Caco-2 (cell line): Measurements from ENCODE around the gene CLK4. TPM values are rescaled to one million over a fixed set of nuclear protein-coding genes. Genes with fewer than 3 reads are reported as not detected.

Experiments
- Bru-seq: library from RNA; stranded (reverse); fragments of 400-500 nt; gene quantifications from one replicate; lab custom pipeline; 2021; lab: Mats Ljungman, UMichigan
- BruChase-seq, 2 experiments: library from RNA; stranded (reverse); fragments of 400-500 nt; gene quantifications; one replicate each; lab custom pipeline; 2021; lab: Mats Ljungman, UMichigan
- BruUV-seq: library from RNA; stranded (reverse); fragments of 400-500 nt; replicated peaks from 2 replicates; lab custom pipeline; 2021; lab: Mats Ljungman, UMichigan
- CTCF ChIA-PET: fragments of 300-600 bp; sonication (Branson Sonifier 250); formaldehyde crosslinking; loops from one replicate; lab custom pipeline; 2022; ENCODE audit warnings: antibody characterized with exemption; lab: Charles Lee
- POLR2A ChIA-PET: fragments of 300-600 bp; sonication (Branson Sonifier 250); formaldehyde crosslinking; loops from one replicate; lab custom pipeline; 2022; ENCODE audit warnings: antibody characterized with exemption; lab: Charles Lee
- DNase-seq, 2 experiments: peaks; one replicate each; pipeline versions ENCODE4 v3.0.0 to v3.0.0-alpha.2; 2020 to 2022
- H3K27me3 ChIP-seq: replicated peaks from 2 replicates; pipeline ENCODE4 v1.6.0; 2011; ENCODE audit warnings: low read length; ENCODE audit not compliant: control insufficient read depth, insufficient read depth
- H3K36me3 ChIP-seq: 2 replicates; pipeline ENCODE4 v1.5.1; 2011; ENCODE audit warnings: low read length; ENCODE audit not compliant: control insufficient read depth, insufficient read depth
- H3K4me1 ChIP-seq: fragments of 250-450 bp; sonication (Bioruptor Pico); 2 replicates; pipeline ENCODE4 v1.5.1; 2020; ENCODE audit warnings: mild to moderate bottlenecking
- H3K4me3 ChIP-seq: 2 replicates; pipeline ENCODE4 v1.5.1; 2011; ENCODE audit warnings: low read depth, mild to moderate bottlenecking, control low read depth, low read length
- H3K9me3 ChIP-seq: fragments of 250-450 bp; sonication (Bioruptor Pico); 2 replicates; pipeline ENCODE4 v1.5.1; 2020; ENCODE audit warnings: mild to moderate bottlenecking, moderate library complexity
- H3K27ac Mint-ChIP-seq: one replicate; pipeline ENCODE4 v1.8.0; 2022; ENCODE audit warnings: mixed read lengths; ENCODE audit not compliant: unreplicated experiment
- H3K27me3 Mint-ChIP-seq: one replicate; pipeline ENCODE4 v1.8.0; 2022; ENCODE audit warnings: mixed read lengths; ENCODE audit not compliant: insufficient read depth, unreplicated experiment
- H3K36me3 Mint-ChIP-seq: one replicate; pipeline ENCODE4 v1.8.0; 2022; ENCODE audit warnings: mild to moderate bottlenecking, mixed read lengths; ENCODE audit not compliant: insufficient read depth, unreplicated experiment
- H3K4me1 Mint-ChIP-seq: one replicate; pipeline ENCODE4 v1.8.0; 2022; ENCODE audit warnings: low read depth, mixed read lengths; ENCODE audit not compliant: unreplicated experiment
- H3K4me3 Mint-ChIP-seq: one replicate; pipeline ENCODE4 v1.8.0; 2022; ENCODE audit warnings: mild to moderate bottlenecking, moderate library complexity, mixed read lengths; ENCODE audit not compliant: unreplicated experiment
- H3K9me3 Mint-ChIP-seq: one replicate; pipeline ENCODE4 v1.8.0; 2022; ENCODE audit warnings: mixed read lengths; ENCODE audit not compliant: unreplicated experiment
- intact Hi-C: fragments of 100-400 bp; cut with micrococcal nuclease; formaldehyde crosslinking; loops from one replicate; pipeline ENCODE4 v1.10.0; 2022; ENCODE audit not compliant: unreplicated experiment
- long read RNA-seq: library from polyadenylated mRNA; stranded (forward); transcript quantifications from one replicate; pipeline ENCODE4 v2.0.0, GENCODE V29; 2022
- total RNA-seq: library from RNA; stranded (reverse); gene quantifications from 2 replicates; pipeline ENCODE4 v1.2.3, GENCODE V29; 2022
- TF ChIP-seq, protein P1 (sequence below), 2 experiments: fragments of 200-600 bp in 1 of 2; IDR thresholded peaks; 1 replicate in 1 of 2; 2 replicates in 1 of 2; pipeline versions ENCODE4 v1.5.1 to v1.8.0; 2011 to 2022; ENCODE audit warnings: antibody characterized with exemption in 1 of 2, control low read depth in 1 of 2, inconsistent platforms in 1 of 2, low read depth in 1 of 2, low read length in 1 of 2, mild to moderate bottlenecking in 1 of 2, moderate library complexity in 1 of 2; ENCODE audit not compliant: insufficient read depth in 1 of 2, severe bottlenecking in 1 of 2, unreplicated experiment in 1 of 2

The CLK4 gene
- total RNA-seq (26.3 and 26.5 TPM in 2 replicates), Bru-seq, nascent RNA (percentile 94 among the genes with signal in this experiment), BruChase-seq, experiment 1, labeled RNA remaining after a 2-hour chase (percentile 89 among the genes with signal in this experiment), BruChase-seq, experiment 2, labeled RNA remaining after a 6-hour chase (percentile 79 among the genes with signal in this experiment)
- long read RNA-seq, transcript CLK4-201 (13 exons, 2,568 nt) = major isoform, 9 of 24 reads
- long read RNA-seq, partial matches to known transcripts = 0 of 24 reads
- long read RNA-seq, other reads (novel, unspliced or antisense) = 11 of 24 reads

DNA sequence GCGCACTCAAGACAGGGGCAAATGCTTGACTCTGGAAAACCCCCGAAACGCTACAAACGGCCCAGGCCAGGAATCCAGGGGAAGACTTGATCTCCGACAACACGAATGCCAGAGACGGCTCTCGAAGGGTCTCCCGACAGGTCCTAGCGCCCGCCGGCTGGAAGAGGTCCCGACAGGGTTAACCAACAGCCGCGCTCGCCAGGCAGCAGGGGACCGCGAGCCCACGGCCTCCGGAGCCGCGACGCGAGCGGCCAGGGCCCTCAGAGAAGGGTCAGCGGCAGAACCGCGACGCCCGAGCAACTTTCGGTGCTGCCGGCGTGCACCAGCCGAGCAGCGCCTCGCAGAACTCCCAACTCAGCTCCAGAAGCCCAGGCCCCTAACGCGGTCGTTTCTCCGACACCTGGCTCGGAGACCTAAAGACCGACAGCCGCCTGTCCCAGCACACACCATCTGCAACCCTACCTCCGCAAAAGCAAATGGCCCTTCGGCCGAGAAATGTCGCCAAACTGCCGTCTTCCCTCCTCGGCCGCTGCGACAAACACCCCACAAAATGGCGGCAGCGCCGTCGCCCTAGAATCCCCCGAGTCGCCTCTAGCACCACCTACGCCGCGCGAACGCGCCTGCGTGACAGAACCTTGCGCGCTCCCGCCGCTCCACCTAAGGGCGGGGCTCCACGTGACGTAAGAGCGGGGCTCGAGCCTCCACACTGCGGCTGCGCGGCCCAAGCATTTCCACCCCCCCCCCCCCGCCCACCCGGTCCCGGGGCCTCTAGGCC lies at the start of gene CLK4:
TSS of gene CLK4 (minus strand) at position 567 of the 775 bp plus-strand sequence. CDS start 3,634 bp downstream, outside the sequence.
- Mint-ChIP-seq H3K4me3 (peak within 1 kb of the TSS; percentile 98), H3K4me1 (peaks cover 8% of the 10 kb centered on the region), H3K27me3 (no peaks in the 10 kb centered on the region), H3K36me3 (peaks cover 39% of the 10 kb centered on the region), H3K27ac (peak within 1 kb of the TSS; percentile 99), H3K9me3 (no peaks in the 10 kb centered on the region)
- Histone ChIP-seq H3K4me3 (peak within 1 kb of the TSS; percentile 93), H3K27me3 (no peaks in the 10 kb centered on the region), H3K9me3 (peaks cover 4% of the 10 kb centered on the region), H3K36me3 (peaks cover 2% of the 10 kb centered on the region; the same call in 1 of the 2 replicates), H3K4me1 (peaks cover 33% of the 10 kb centered on the region)
- TF ChIP-seq, protein P1, sequence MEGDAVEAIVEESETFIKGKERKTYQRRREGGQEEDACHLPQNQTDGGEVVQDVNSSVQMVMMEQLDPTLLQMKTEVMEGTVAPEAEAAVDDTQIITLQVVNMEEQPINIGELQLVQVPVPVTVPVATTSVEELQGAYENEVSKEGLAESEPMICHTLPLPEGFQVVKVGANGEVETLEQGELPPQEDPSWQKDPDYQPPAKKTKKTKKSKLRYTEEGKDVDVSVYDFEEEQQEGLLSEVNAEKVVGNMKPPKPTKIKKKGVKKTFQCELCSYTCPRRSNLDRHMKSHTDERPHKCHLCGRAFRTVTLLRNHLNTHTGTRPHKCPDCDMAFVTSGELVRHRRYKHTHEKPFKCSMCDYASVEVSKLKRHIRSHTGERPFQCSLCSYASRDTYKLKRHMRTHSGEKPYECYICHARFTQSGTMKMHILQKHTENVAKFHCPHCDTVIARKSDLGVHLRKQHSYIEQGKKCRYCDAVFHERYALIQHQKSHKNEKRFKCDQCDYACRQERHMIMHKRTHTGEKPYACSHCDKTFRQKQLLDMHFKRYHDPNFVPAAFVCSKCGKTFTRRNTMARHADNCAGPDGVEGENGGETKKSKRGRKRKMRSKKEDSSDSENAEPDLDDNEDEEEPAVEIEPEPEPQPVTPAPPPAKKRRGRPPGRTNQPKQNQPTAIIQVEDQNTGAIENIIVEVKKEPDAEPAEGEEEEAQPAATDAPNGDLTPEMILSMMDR (IDR thresholded peaks at IDR 0.05; ENCODE audit: insufficient read depth in 1 of 2, low read depth in 1 of 2, low read length in 1 of 2, severe bottlenecking in 1 of 2, unreplicated experiment in 1 of 2) = no peak
- intact Hi-C loops = no loop called here
- DNase-seq = peak; percentile 95 to 96
- CTCF ChIA-PET = no interaction called here
- POLR2A ChIA-PET = interaction anchor here (0.6 kb wide), 1 partner anchor 122 kb away, joined by 3 read pairs; no protein-coding TSS in a partner anchor
- BruUV-seq = TSS peak; percentile 65

DNA sequence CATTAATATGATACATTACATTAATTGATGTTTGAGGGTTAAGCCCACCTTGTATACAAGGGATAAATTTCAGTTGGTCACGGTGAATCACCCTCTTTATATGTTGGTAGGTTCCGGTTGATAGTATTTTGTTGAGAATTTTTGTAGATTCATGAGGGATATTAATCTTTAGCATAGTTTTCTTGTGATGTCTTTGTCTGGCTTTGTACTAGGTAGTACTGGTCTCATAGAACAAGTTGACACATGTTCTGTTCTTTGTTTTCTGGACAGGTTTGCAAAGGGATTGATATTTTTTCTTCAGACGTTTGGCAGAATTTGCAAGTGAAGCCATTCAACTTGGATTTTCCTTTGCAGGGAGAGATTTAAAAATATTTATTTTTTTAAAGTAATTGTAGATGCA lies 49.1 kb upstream of the CLK4 start:
- Histone ChIP-seq H3K4me3 (no peak overlapping the region), H3K4me1 (peaks cover 16% of the 10 kb centered on the region), H3K27me3 (no peaks in the 10 kb centered on the region), H3K9me3 (peaks cover 31% of the 10 kb centered on the region), H3K36me3 (no peaks in the 10 kb centered on the region)
- ChIA-PET POLR2A (no interaction called here), CTCF (no interaction called here)
- Mint-ChIP-seq H3K4me1 (no peaks in the 10 kb centered on the region), H3K27ac (no peak overlapping the region), H3K27me3 (no peaks in the 10 kb centered on the region), H3K4me3 (no peak overlapping the region), H3K36me3 (no peaks in the 10 kb centered on the region), H3K9me3 (peaks cover 44% of the 10 kb centered on the region)
- intact Hi-C loops = no loop called here
- DNase-seq = no peak
- no TSS peak for BruUV-seq
- TF ChIP-seq, protein P1 (IDR thresholded peaks at IDR 0.05; ENCODE audit: insufficient read depth in 1 of 2, low read depth in 1 of 2, low read length in 1 of 2, severe bottlenecking in 1 of 2, unreplicated experiment in 1 of 2) = no peak

DNA sequence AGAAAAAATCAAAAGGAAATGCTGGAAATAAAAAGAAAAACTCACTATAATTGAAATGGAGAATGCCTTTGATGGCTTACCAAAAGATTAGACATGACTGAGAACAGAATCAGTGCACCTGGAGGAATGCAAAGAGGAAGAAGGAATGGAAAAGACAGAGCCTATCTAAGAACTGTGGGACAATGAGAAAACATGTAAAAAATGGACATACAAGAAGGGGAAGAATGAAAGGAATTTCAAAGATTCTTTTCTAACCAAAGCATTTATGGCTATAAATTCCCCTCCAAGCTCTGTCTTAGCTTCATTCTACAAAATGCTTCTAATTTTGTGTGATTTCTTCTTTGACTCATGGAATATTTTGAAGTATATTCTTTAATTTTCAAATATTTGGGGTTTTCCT lies 47.5 kb upstream of the CLK4 start:
- peaks cover 27% of the 10 kb centered on the region for H3K9me3 ChIP-seq
- Mint-ChIP-seq H3K36me3 (peaks cover 6% of the 10 kb centered on the region), H3K4me1 (no peaks in the 10 kb centered on the region), H3K9me3 (peaks cover 59% of the 10 kb centered on the region), H3K27me3 (peaks cover 3% of the 10 kb centered on the region), H3K27ac (no peak overlapping the region), H3K4me3 (no peak overlapping the region)
- BruUV-seq = no TSS peak
- ChIA-PET CTCF (no interaction called here), POLR2A (no interaction called here)
- intact Hi-C loops = no loop called here
- TF ChIP-seq, protein P1 (IDR thresholded peaks at IDR 0.05; ENCODE audit: insufficient read depth in 1 of 2, low read depth in 1 of 2, low read length in 1 of 2, severe bottlenecking in 1 of 2, unreplicated experiment in 1 of 2) = no peak
- peaks cover 16% of the 10 kb centered on the region for H3K4me1 ChIP-seq
- no peak overlapping the region for H3K4me3 ChIP-seq
- no peaks in the 10 kb centered on the region for H3K27me3 ChIP-seq
- H3K36me3 ChIP-seq = no peaks in the 10 kb centered on the region
- no peak for DNase-seq
